ENCODE results near the gene DHX32.

Gene DHX32

GRCh38 chr10:125840955-125841354, 40.1 kb downstream of the DHX32 start:
- no peak for DNase-seq
- Mint-ChIP-seq H3K9me3 (no peaks in the 10 kb centered on the region), H3K4me1 (no peaks in the 10 kb centered on the region), H3K4me3 (no peak overlapping the region), H3K27ac (no peak overlapping the region), H3K27me3 (no peaks in the 10 kb centered on the region)
- no peak for ATAC-seq

GRCh38 chr10:125840406-125840805, 40.7 kb downstream of the DHX32 start:
- no peak for ATAC-seq
- Mint-ChIP-seq H3K27ac (no peak overlapping the region), H3K4me1 (no peaks in the 10 kb centered on the region), H3K27me3 (no peaks in the 10 kb centered on the region), H3K4me3 (no peak overlapping the region), H3K9me3 (no peaks in the 10 kb centered on the region)
- DNase-seq: no peak

GRCh38 chr10:125838802-125839575, 42.1 kb downstream of the DHX32 start:
- no peaks in the 10 kb centered on the region for H3K27me3 Mint-ChIP-seq
- H3K4me3 Mint-ChIP-seq: no peak overlapping the region
- DNase-seq (no peak), ATAC-seq (no peak)
- no peaks in the 10 kb centered on the region for H3K9me3 Mint-ChIP-seq
- peak overlapping the region in 1 of 2 donors; percentile 6 for H3K27ac Mint-ChIP-seq
- H3K4me1 Mint-ChIP-seq: no peaks in the 10 kb centered on the region

GRCh38 chr10:125836746-125837145, 44.3 kb downstream of the DHX32 start:
- no peak for DNase-seq
- Mint-ChIP-seq H3K27ac (no peak overlapping the region), H3K27me3 (no peaks in the 10 kb centered on the region), H3K4me3 (no peak overlapping the region), H3K4me1 (no peaks in the 10 kb centered on the region), H3K9me3 (no peaks in the 10 kb centered on the region)
- no peak for ATAC-seq

GRCh38 chr10:125828311-125828710, 52.8 kb downstream of the DHX32 start:
- Mint-ChIP-seq H3K4me1 (peaks cover 33% of the 10 kb centered on the region), H3K27me3 (no peaks in the 10 kb centered on the region), H3K9me3 (no peaks in the 10 kb centered on the region), H3K27ac (peak overlapping the region in 1 of 2 donors; percentile 46), H3K4me3 (no peak overlapping the region)
- ATAC-seq (peak; percentile 28), DNase-seq (no peak)

GRCh38 chr10:125827133-125827532, 54.0 kb downstream of the DHX32 start:
- ATAC-seq (no peak), DNase-seq (no peak)
- peak overlapping the region in 1 of 2 donors; percentile 47 for H3K27ac Mint-ChIP-seq
- no peaks in the 10 kb centered on the region for H3K9me3 Mint-ChIP-seq
- peaks cover 34% of the 10 kb centered on the region for H3K4me1 Mint-ChIP-seq
- H3K4me3 Mint-ChIP-seq: no peak overlapping the region
- H3K27me3 Mint-ChIP-seq: no peaks in the 10 kb centered on the region

GRCh38 chr10:125824736-125825135, 56.4 kb downstream of the DHX32 start:
- DNase-seq: no peak
- no peak overlapping the region for H3K27ac Mint-ChIP-seq
- H3K4me3 Mint-ChIP-seq: no peak overlapping the region
- no peaks in the 10 kb centered on the region for H3K27me3 Mint-ChIP-seq
- no peaks in the 10 kb centered on the region for H3K9me3 Mint-ChIP-seq
- no peak for ATAC-seq
- H3K4me1 Mint-ChIP-seq: peaks cover 52% of the 10 kb centered on the region

GRCh38 chr10:125823663-125824251, 57.3 kb downstream of the DHX32 start:
- Mint-ChIP-seq H3K4me3 (no peak overlapping the region), H3K27ac (no peak overlapping the region), H3K27me3 (no peaks in the 10 kb centered on the region), H3K4me1 (peaks cover 46% of the 10 kb centered on the region), H3K9me3 (no peaks in the 10 kb centered on the region)
- peak in 1 of 2 donors; percentile 13 for DNase-seq
- ATAC-seq: peak; percentile 2

- peak within 1 kb of the TSS; percentile 16 to 87 for H3K27ac Mint-ChIP-seq
- no peaks in the 10 kb centered on the region for H3K9me3 Mint-ChIP-seq
- no peaks in the 10 kb centered on the region for H3K27me3 Mint-ChIP-seq
- peak within 1 kb of the TSS in 1 of 2 donors; percentile 79 for H3K4me3 Mint-ChIP-seq
- ATAC-seq: peak; percentile 88
- DNase-seq: peak; percentile 91
- peaks cover 41% of the 10 kb centered on the region for H3K4me1 Mint-ChIP-seq
Measured at GRCh38 chr10:125822878-125823662, 58.0 kb downstream of the DHX32 start, which contains the start of the genes BCCIP and UROS. Gene BCCIP, plus strand, starts transcription at chr10:125823546. Its CDS starts 12 bp downstream, at chr10:125823558. Gene UROS, minus strand, starts transcription at chr10:125823258. Its CDS starts 6,759 bp downstream, at chr10:125816499.

- Mint-ChIP-seq H3K27me3 (no peaks in the 10 kb centered on the region), H3K27ac (peak overlapping the region in 1 of 2 donors; percentile 26), H3K9me3 (no peaks in the 10 kb centered on the region), H3K4me3 (no peak overlapping the region), H3K4me1 (peaks cover 24% of the 10 kb centered on the region)
- DNase-seq (no peak), ATAC-seq (no peak)
Measured at GRCh38 chr10:125820701-125821100, 60.4 kb downstream of the DHX32 start.

GRCh38 chr10:125817337-125817946, 63.6 kb downstream of the DHX32 start:
- no peak for ATAC-seq
- H3K27me3 Mint-ChIP-seq: no peaks in the 10 kb centered on the region
- peaks cover 20% of the 10 kb centered on the region for H3K4me1 Mint-ChIP-seq
- no peak for DNase-seq
- H3K9me3 Mint-ChIP-seq: no peaks in the 10 kb centered on the region
- no peak overlapping the region for H3K4me3 Mint-ChIP-seq
- H3K27ac Mint-ChIP-seq: no peak overlapping the region

- Mint-ChIP-seq H3K4me3 (no peak overlapping the region), H3K27ac (no peak overlapping the region), H3K4me1 (peaks cover 13% of the 10 kb centered on the region), H3K27me3 (no peaks in the 10 kb centered on the region), H3K9me3 (no peaks in the 10 kb centered on the region)
- ATAC-seq (no peak), DNase-seq (no peak)
Measured at GRCh38 chr10:125816548-125816947, 64.5 kb downstream of the DHX32 start.

GRCh38 chr10:125815764-125816163, 65.3 kb downstream of the DHX32 start:
- Mint-ChIP-seq H3K9me3 (no peaks in the 10 kb centered on the region), H3K27me3 (no peaks in the 10 kb centered on the region), H3K4me1 (peaks cover 5% of the 10 kb centered on the region), H3K27ac (no peak overlapping the region), H3K4me3 (no peak overlapping the region)
- ATAC-seq (no peak), DNase-seq (no peak)

- Mint-ChIP-seq H3K27ac (no peak overlapping the region), H3K4me3 (no peak overlapping the region), H3K4me1 (no peaks in the 10 kb centered on the region), H3K9me3 (no peaks in the 10 kb centered on the region), H3K27me3 (no peaks in the 10 kb centered on the region)
- ATAC-seq: no peak
- DNase-seq: no peak
Measured at GRCh38 chr10:125812128-125812750, 68.9 kb downstream of the DHX32 start.

GRCh38 chr10:125811251-125811650, 69.8 kb downstream of the DHX32 start:
- no peak for ATAC-seq
- no peaks in the 10 kb centered on the region for H3K27me3 Mint-ChIP-seq
- H3K4me3 Mint-ChIP-seq: no peak overlapping the region
- H3K9me3 Mint-ChIP-seq: no peaks in the 10 kb centered on the region
- no peaks in the 10 kb centered on the region for H3K4me1 Mint-ChIP-seq
- no peak for DNase-seq
- no peak overlapping the region for H3K27ac Mint-ChIP-seq
